BLaER1 treated with 17β-estradiol and CSF1 and Interleukin-3, amounts not matched to agents 10 nM and 100 nM (cell line): ENCODE results near the gene NACC2.

Experiments
- H3K27ac ChIP-seq, 11 experiments: shearing (Covaris generic); formaldehyde crosslinking; 2 replicates each; pipeline ENCODE4 v1.8.1; 2022
- H3K27me3 ChIP-seq, 11 experiments: shearing (Covaris generic); formaldehyde crosslinking; 2 replicates each; pipeline ENCODE4 v1.8.1; 2022
- H3K36me3 ChIP-seq, 11 experiments: shearing (Covaris generic); formaldehyde crosslinking; 2 replicates each; pipeline ENCODE4 v1.8.1; 2022
- H3K4me1 ChIP-seq, 10 experiments: shearing (Covaris generic); formaldehyde crosslinking; 2 replicates each; pipeline ENCODE4 v1.8.1; 2022
- H3K4me2 ChIP-seq, 11 experiments: shearing (Covaris generic); formaldehyde crosslinking; 2 replicates each; pipeline ENCODE4 v1.8.1; 2022
- H3K4me3 ChIP-seq, 10 experiments: shearing (Covaris generic); formaldehyde crosslinking; 2 replicates each; pipeline ENCODE4 v1.8.1; 2022
- H3K9ac ChIP-seq, 11 experiments: shearing (Covaris generic); formaldehyde crosslinking; 2 replicates each; pipeline ENCODE4 v1.8.1; 2022
- H3K9me3 ChIP-seq, 11 experiments: shearing (Covaris generic); formaldehyde crosslinking; replicated peaks in 1 of 11; 2 replicates each; pipeline ENCODE4 v1.8.1; 2022
- H4K20me1 ChIP-seq, 11 experiments: shearing (Covaris generic); formaldehyde crosslinking; 2 replicates each; pipeline ENCODE4 v1.8.1; 2022
- Cebpa-rat ChIP-seq, 11 experiments: shearing (Covaris generic); IDR thresholded peaks; 2 replicates each; pipeline ENCODE4 v1.8.1; 2022

The NACC2 gene

GRCh38 chr9:136047775-136048559, 47.1 kb downstream of the NACC2 start:
- TF ChIP-seq Cebpa-rat (IDR thresholded peaks at IDR 0.05) = no peak
- peak overlapping the region in 10 of 11 experiments; percentile 86 to 98 (median 95); a peak in 21 of 22 replicates for H3K27ac ChIP-seq
- peaks cover 0 to 40% (median 31%) of the 10 kb centered on the region in 11 experiments; a peak in 17 of 22 replicates for H3K27me3 ChIP-seq
- H3K9ac ChIP-seq = peak overlapping the region; percentile 53 to 92 (median 87); a peak in 21 of 22 replicates
- H3K36me3 ChIP-seq = peaks cover 0 to 61% (median 0%) of the 10 kb centered on the region in 11 experiments; a peak in 9 of 22 replicates
- H3K4me2 ChIP-seq = peak overlapping the region; percentile 98 to 100 (median 100)
- peak overlapping the region in 9 of 10 experiments; percentile 17 to 94 (median 72); a peak in 16 of 20 replicates for H3K4me3 ChIP-seq
- peaks cover 0 to 19% (median 0%) of the 10 kb centered on the region in 11 experiments; a peak in 7 of 22 replicates for H4K20me1 ChIP-seq
- H3K4me1 ChIP-seq = peaks cover 85 to 99% (median 95%) of the 10 kb centered on the region in 10 experiments
- H3K9me3 ChIP-seq = no peaks in the 10 kb centered on the region

GRCh38 chr9:136047076-136047774, 47.9 kb downstream of the NACC2 start:
- Histone ChIP-seq H3K4me2 (peak overlapping the region; percentile 98 to 100 (median 100)), H3K27ac (peak overlapping the region; percentile 31 to 98 (median 94); a peak in 21 of 22 replicates), H3K9ac (peak overlapping the region; percentile 31 to 92 (median 87); a peak in 20 of 22 replicates), H3K4me3 (peak overlapping the region in 9 of 10 experiments; percentile 34 to 94 (median 72); a peak in 16 of 20 replicates), H3K27me3 (peaks cover 0 to 32% (median 24%) of the 10 kb centered on the region in 11 experiments; a peak in 15 of 22 replicates), H4K20me1 (peaks cover 0 to 26% (median 0%) of the 10 kb centered on the region in 11 experiments; a peak in 5 of 22 replicates), H3K36me3 (peaks cover 0 to 62% (median 0%) of the 10 kb centered on the region in 11 experiments; a peak in 9 of 22 replicates), H3K4me1 (peaks cover 85 to 98% (median 95%) of the 10 kb centered on the region in 10 experiments), H3K9me3 (no peaks in the 10 kb centered on the region)
- TF ChIP-seq Cebpa-rat (IDR thresholded peaks at IDR 0.05) = no peak

- Histone ChIP-seq H4K20me1 (peaks cover 0 to 30% (median 0%) of the 10 kb centered on the region in 11 experiments; a peak in 4 of 22 replicates), H3K27me3 (peaks cover 0 to 25% (median 20%) of the 10 kb centered on the region in 11 experiments; a peak in 15 of 22 replicates), H3K4me2 (peak overlapping the region; percentile 98 to 100 (median 100)), H3K4me3 (peak overlapping the region in 9 of 10 experiments; percentile 34 to 94 (median 72); a peak in 16 of 20 replicates), H3K4me1 (peaks cover 85 to 97% (median 92%) of the 10 kb centered on the region in 10 experiments), H3K9me3 (no peaks in the 10 kb centered on the region), H3K9ac (peak overlapping the region; percentile 31 to 92 (median 87); a peak in 21 of 22 replicates), H3K36me3 (peaks cover 0 to 69% (median 0%) of the 10 kb centered on the region in 11 experiments; a peak in 9 of 22 replicates), H3K27ac (peak overlapping the region; percentile 31 to 98 (median 94); a peak in 21 of 22 replicates)
- TF ChIP-seq Cebpa-rat (IDR thresholded peaks at IDR 0.05) = no peak
Measured at GRCh38 chr9:136046554-136046920, 48.6 kb downstream of the NACC2 start.

DNA sequence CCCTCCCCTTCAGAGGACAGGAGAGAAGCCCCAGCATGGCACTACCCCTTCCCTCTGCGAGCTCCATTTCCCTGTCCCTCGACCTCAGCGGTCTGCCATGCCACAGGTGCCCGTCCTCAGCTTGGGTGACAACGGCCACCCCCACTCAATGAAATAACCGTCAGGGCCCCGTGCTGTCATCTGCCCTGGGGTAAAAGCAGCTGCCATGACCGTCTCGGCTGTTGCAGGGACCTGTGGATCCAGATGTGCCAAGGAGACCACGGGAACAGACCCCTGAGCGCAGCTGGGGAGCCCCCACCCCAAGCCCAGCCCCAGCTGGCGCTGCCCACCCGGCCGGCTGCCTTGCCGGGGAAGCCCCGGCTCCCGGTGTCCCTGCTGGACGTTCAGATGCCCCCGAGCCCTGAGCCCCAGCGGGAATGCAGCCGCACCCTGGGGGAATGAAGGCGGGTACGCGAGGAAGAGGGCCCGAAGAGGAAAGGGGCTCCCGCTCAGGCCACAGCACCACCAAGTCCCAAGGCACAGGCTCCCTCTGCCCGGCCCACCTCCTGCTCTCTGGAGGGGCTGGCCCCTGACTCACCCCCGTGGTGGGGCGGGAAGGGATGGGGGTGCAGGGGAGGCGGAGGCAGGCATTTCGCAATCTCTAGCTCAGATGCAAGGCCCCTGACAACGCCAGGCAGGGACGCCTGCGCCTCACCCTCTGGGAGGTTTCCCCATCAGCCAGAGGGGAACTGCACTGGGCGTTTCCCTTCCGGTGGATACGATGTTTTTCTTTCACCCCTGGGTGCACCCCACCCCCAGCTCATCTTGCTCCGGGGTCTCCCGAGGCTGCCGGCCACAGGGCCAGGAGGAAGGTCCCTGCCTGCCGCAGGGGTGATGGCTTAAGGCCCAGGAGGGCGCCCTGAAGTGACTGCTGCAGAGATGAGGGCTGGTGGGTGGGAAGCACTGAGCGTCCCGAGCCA, 49.2 kb downstream of the NACC2 start:
- peak overlapping the region in 9 of 10 experiments; percentile 34 to 94 (median 72); a peak in 17 of 20 replicates for H3K4me3 ChIP-seq
- peaks cover 0 to 6% (median 0%) of the 10 kb centered on the region in 11 experiments; a peak in 7 of 22 replicates for H3K9me3 ChIP-seq
- H3K27ac ChIP-seq = peak overlapping the region; percentile 70 to 98 (median 94)
- peaks cover 0 to 33% (median 0%) of the 10 kb centered on the region in 11 experiments; a peak in 4 of 22 replicates for H4K20me1 ChIP-seq
- H3K27me3 ChIP-seq = peaks cover 0 to 19% (median 13%) of the 10 kb centered on the region in 11 experiments; a peak in 15 of 22 replicates
- TF ChIP-seq Cebpa-rat (IDR thresholded peaks at IDR 0.05) = peak; percentile 64 to 99 (median 97); a peak in 19 of 22 replicates
- H3K36me3 ChIP-seq = peaks cover 0 to 76% (median 0%) of the 10 kb centered on the region in 11 experiments; a peak in 9 of 22 replicates
- H3K4me1 ChIP-seq = peaks cover 84 to 97% (median 92%) of the 10 kb centered on the region in 10 experiments
- peak overlapping the region; percentile 80 to 92 (median 87) for H3K9ac ChIP-seq
- peak overlapping the region; percentile 98 to 100 (median 100) for H3K4me2 ChIP-seq

DNA sequence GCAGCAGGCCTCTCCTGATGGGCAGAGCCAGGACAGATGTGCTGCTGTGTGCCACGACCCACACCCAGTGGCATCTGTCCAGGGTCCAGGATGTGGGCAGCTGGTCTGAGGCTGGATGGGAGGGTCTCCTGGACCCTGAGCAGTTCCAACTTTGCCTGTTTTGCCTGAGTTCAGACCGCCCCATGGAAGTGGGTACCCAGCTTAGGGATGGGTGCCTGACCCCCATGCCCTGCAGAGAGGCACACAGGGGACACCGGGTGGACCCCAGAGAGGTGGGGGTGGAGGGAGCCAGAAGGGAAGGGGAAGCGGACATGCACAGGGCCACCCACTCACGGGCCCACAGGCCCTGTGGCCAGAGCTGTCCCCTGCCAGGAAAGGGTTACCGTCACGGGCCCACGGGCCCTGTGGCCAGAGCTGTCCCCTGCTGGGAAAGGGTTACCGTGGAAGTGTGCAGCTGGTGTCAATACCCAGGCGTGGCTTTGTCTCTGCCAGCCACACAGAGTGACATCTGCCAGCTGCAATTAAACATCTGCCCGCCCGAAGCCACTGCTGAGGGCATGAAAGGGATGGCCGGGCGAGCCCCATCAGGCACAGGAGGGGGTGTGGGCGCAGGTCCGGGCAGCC, 50.0 kb downstream of the NACC2 start:
- Histone ChIP-seq H3K27ac (peak overlapping the region; percentile 70 to 98 (median 94)), H3K9me3 (peaks cover 0 to 14% (median 6%) of the 10 kb centered on the region in 11 experiments; a peak in 12 of 22 replicates), H3K27me3 (peaks cover 0 to 11% (median 5%) of the 10 kb centered on the region in 11 experiments; a peak in 12 of 22 replicates), H3K36me3 (peaks cover 0 to 81% (median 0%) of the 10 kb centered on the region in 11 experiments; a peak in 9 of 22 replicates), H3K9ac (peak overlapping the region; percentile 80 to 92 (median 87)), H3K4me3 (peak overlapping the region in 9 of 10 experiments; percentile 34 to 94 (median 72); a peak in 16 of 20 replicates), H3K4me1 (peaks cover 76 to 89% (median 85%) of the 10 kb centered on the region in 10 experiments), H3K4me2 (peak overlapping the region; percentile 98 to 100 (median 100)), H4K20me1 (peaks cover 0 to 39% (median 0%) of the 10 kb centered on the region in 11 experiments; a peak in 3 of 22 replicates)
- no peak for TF ChIP-seq Cebpa-rat (IDR thresholded peaks at IDR 0.05)

GRCh38 chr9:136044207-136044970, 50.7 kb downstream of the NACC2 start:
- Histone ChIP-seq H3K4me1 (peaks cover 69 to 82% (median 78%) of the 10 kb centered on the region in 10 experiments), H3K4me2 (peak overlapping the region; percentile 98 to 100 (median 100)), H4K20me1 (peaks cover 0 to 43% (median 0%) of the 10 kb centered on the region in 11 experiments; a peak in 3 of 22 replicates), H3K27me3 (peaks cover 0 to 4% (median 0%) of the 10 kb centered on the region in 11 experiments; a peak in 2 of 22 replicates), H3K27ac (peak overlapping the region; percentile 70 to 98 (median 94); a peak in 21 of 22 replicates), H3K9me3 (peaks cover 6 to 21% (median 13%) of the 10 kb centered on the region in 11 experiments; a peak in 21 of 22 replicates), H3K9ac (peak overlapping the region; percentile 80 to 92 (median 87); a peak in 18 of 22 replicates), H3K36me3 (peaks cover 0 to 80% (median 0%) of the 10 kb centered on the region in 11 experiments; a peak in 10 of 22 replicates), H3K4me3 (peak overlapping the region in 6 of 10 experiments; percentile 38 to 94 (median 80); a peak in 10 of 20 replicates)
- TF ChIP-seq Cebpa-rat (IDR thresholded peaks at IDR 0.05) = no peak
